Ishikawa (cell line): Measurements from ENCODE around the gene SLC24A4.

ENCODE experiments used
- CEBPB ChIP-seq: IDR thresholded peaks from 2 replicates; pipeline ENCODE4 v1.6.1; 2012
- CREB1 ChIP-seq: IDR thresholded peaks from 2 replicates; pipeline ENCODE4 v1.6.1; 2012; ENCODE audit warnings: low read depth
- EGR1 ChIP-seq: IDR thresholded peaks from 2 replicates; pipeline ENCODE4 v1.6.1; 2012
- EP300 ChIP-seq: IDR thresholded peaks from 2 replicates; pipeline ENCODE4 v1.6.1; 2012; ENCODE audit warnings: borderline replicate concordance
- FOXM1 ChIP-seq: IDR thresholded peaks from 2 replicates; pipeline ENCODE4 v1.6.1; 2012; ENCODE audit warnings: low read depth, borderline replicate concordance
- RAD21 ChIP-seq: IDR thresholded peaks from 2 replicates; pipeline ENCODE4 v1.6.1; 2012; ENCODE audit warnings: low read depth
- REST ChIP-seq: IDR thresholded peaks from 2 replicates; pipeline ENCODE4 v1.6.1; 2012; ENCODE audit warnings: low read depth, mild to moderate bottlenecking
- TAF1 ChIP-seq: IDR thresholded peaks from 2 replicates; pipeline ENCODE4 v1.6.1; 2012; ENCODE audit warnings: low read depth, mild to moderate bottlenecking
- TEAD4 ChIP-seq: IDR thresholded peaks from 2 replicates; pipeline ENCODE4 v1.6.1; 2012
- USF1 ChIP-seq: IDR thresholded peaks from 2 replicates; pipeline ENCODE4 v1.6.1; 2012
- YY1 ChIP-seq: IDR thresholded peaks from 2 replicates; pipeline ENCODE4 v1.6.1; 2012; ENCODE audit warnings: low read depth
- ZBTB7A ChIP-seq: IDR thresholded peaks from 2 replicates; pipeline ENCODE4 v1.6.1; 2012; ENCODE audit warnings: low read depth

GRCh38 chr14:92472860-92473259, 149.9 kb downstream of the SLC24A4 start:
- no peak for TF ChIP-seq EGR1
- TF ChIP-seq ZBTB7A = no peak
- TF ChIP-seq TEAD4 = no peak
- TF ChIP-seq TAF1 = no peak
- no peak for TF ChIP-seq EP300
- no peak for TF ChIP-seq RAD21
- TF ChIP-seq USF1 = no peak
- no peak for TF ChIP-seq CREB1
- TF ChIP-seq REST = no peak
- TF ChIP-seq FOXM1 = no peak
- TF ChIP-seq YY1 = no peak
- no peak for TF ChIP-seq CEBPB
